Muscle of leg (tissue), 11 donors: ENCODE results near the gene DAB1. TPM values are rescaled to one million over a fixed set of nuclear protein-coding genes. Genes with fewer than 3 reads are reported as not detected.

Source experiments
- DNase-seq: peaks from one replicate; pipeline ENCODE4 v3.0.0; 2013
- H3K27ac ChIP-seq: one replicate; pipeline ENCODE4 v1.5.1; 2013; ENCODE audit warnings: mild to moderate bottlenecking, low read length, control low read depth
- H3K27me3 ChIP-seq: one replicate; pipeline ENCODE4 v1.6.1; 2013; ENCODE audit warnings: low read length; ENCODE audit not compliant: control insufficient read depth, insufficient read depth
- H3K36me3 ChIP-seq: one replicate; pipeline ENCODE4 v1.6.1; 2013; ENCODE audit warnings: low read length; ENCODE audit not compliant: control insufficient read depth, insufficient read depth
- H3K4me1 ChIP-seq: one replicate; pipeline ENCODE4 v1.6.1; 2013; ENCODE audit warnings: low read length; ENCODE audit not compliant: control insufficient read depth, insufficient read depth
- H3K4me3 ChIP-seq: one replicate; pipeline ENCODE4 v1.5.1; 2013; ENCODE audit warnings: low read length, control low read depth
- H3K9me3 ChIP-seq: replicated peaks from 2 replicates; pipeline ENCODE4 v1.6.1; 2013; ENCODE audit warnings: low read depth, low read length; ENCODE audit not compliant: control insufficient read depth
- WGBS: methylation state at CpG from one replicate; pipeline ENCODE4 v1.1.5; 2013; ENCODE audit warnings: missing lambda C conversion rate; ENCODE audit not compliant: insufficient coverage; 5-methylcytosine and 5-hydroxymethylcytosine counted together
- polyA plus RNA-seq, 8 donors: library from polyadenylated mRNA; unstranded; fragments of 120-200 nt; gene quantifications; one replicate each; pipeline versions ENCODE4 v1.2.1 to v1.2.3, GENCODE V29; 2013; ENCODE audit warnings: inconsistent platforms in 1 of 8, low replicate concordance in 1 of 8; ENCODE audit not compliant: insufficient read length in 8 of 8, insufficient read depth in 1 of 8
- total RNA-seq: library from RNA; stranded (reverse); fragments of 120-200 nt; gene quantifications from one replicate; pipeline ENCODE4 v1.2.4, GENCODE V29; 2013

The DAB1 gene
- total and polyA plus RNA-seq, 9 donors = 1.1 to 8.1 (median 2.6) TPM

DNA sequence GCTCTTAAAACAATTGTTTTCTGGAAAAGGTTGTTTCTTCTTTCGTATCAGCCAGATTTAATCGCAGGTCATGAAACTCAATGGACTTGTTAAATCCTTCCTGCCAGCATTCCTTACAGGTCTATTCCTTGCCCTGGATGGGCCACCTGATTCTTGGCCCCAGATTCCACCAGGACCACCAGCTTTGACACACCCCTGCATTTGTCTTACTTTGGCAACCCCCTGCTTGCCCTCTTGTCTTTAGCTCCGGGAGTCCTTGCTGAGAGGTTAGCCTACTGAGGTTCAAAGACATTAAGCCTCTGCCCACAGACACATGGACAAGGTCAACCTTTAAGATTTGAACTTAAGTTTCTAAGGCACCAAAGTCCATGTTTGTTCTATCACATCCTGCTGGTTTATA is 27.1 kb upstream of the DAB1 start:
- Histone ChIP-seq H3K27ac (no peak overlapping the region), H3K4me1 (no peaks in the 10 kb centered on the region), H3K4me3 (no peak overlapping the region), H3K27me3 (no peaks in the 10 kb centered on the region), H3K36me3 (no peaks in the 10 kb centered on the region), H3K9me3 (no peaks in the 10 kb centered on the region)
- DNase-seq = no peak
- 61% methylated on average over 2 of the region's 3 CpGs for WGBS

GRCh38 chr1:57447551-57447950 is 23.7 kb upstream of the DAB1 start:
- no peaks in the 10 kb centered on the region for H3K9me3 ChIP-seq
- H3K36me3 ChIP-seq = no peaks in the 10 kb centered on the region
- no peak overlapping the region for H3K4me3 ChIP-seq
- H3K4me1 ChIP-seq = no peaks in the 10 kb centered on the region
- DNase-seq = no peak
- H3K27ac ChIP-seq = no peak overlapping the region
- no peaks in the 10 kb centered on the region for H3K27me3 ChIP-seq
- 87% methylated on average over 3 of the region's 3 CpGs for WGBS

DNA sequence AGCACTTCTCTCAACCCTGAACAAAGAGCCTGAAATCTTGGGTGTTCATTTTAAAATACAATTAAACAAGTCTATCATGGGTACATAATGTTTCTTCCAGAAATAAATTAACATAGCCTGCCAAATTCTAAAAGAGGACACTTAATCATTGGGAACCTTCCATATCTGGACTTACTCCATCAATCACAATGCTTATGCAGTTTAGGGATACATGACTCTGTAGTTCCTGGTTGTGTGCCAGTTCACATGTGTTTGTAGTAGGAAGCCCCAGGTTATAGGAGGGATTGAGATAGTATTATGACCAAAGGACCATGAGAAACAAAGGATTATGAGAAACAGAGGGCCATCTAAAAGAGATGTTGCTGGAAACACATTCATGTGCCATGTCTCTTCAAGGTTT is 19.1 kb upstream of the DAB1 start:
- H3K36me3 ChIP-seq = no peaks in the 10 kb centered on the region
- H3K27ac ChIP-seq = no peak overlapping the region
- no peaks in the 10 kb centered on the region for H3K9me3 ChIP-seq
- no peaks in the 10 kb centered on the region for H3K4me1 ChIP-seq
- no peaks in the 10 kb centered on the region for H3K27me3 ChIP-seq
- no peak overlapping the region for H3K4me3 ChIP-seq
- no peak for DNase-seq

DNA sequence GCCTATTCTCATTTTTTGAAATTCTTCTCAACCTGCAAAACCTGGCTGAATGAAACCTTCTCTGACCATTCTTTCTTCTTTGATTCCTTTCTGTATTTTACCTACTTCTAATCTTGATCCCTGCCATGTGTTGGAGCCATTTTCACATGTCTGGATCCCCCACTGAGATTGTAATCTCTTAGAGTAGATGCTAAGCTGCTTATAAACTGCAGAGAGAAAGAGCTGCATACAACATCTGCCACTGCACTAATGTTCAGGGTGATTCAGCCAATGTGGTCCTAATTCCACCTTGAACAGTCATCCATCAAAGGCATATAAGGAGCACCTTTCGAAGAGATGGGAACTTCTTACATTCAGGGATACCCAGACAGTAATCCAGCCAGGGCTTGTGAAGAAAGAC is 16.2 kb upstream of the DAB1 start:
- WGBS = no CpG with 5 or more reads among the region's 1 CpG
- no peak for DNase-seq
- Histone ChIP-seq H3K4me1 (no peaks in the 10 kb centered on the region), H3K4me3 (no peak overlapping the region), H3K9me3 (no peaks in the 10 kb centered on the region), H3K27me3 (no peaks in the 10 kb centered on the region), H3K36me3 (no peaks in the 10 kb centered on the region), H3K27ac (no peak overlapping the region)

- no peaks in the 10 kb centered on the region for H3K4me1 ChIP-seq
- no peaks in the 10 kb centered on the region for H3K27me3 ChIP-seq
- no peak overlapping the region for H3K27ac ChIP-seq
- no peaks in the 10 kb centered on the region for H3K9me3 ChIP-seq
- no peak overlapping the region for H3K4me3 ChIP-seq
- no peak for DNase-seq
- 63% methylated on average over 2 of the region's 5 CpGs for WGBS
- no peaks in the 10 kb centered on the region for H3K36me3 ChIP-seq
Observed at GRCh38 chr1:57431400-57431799, 7.5 kb upstream of the DAB1 start.

DNA sequence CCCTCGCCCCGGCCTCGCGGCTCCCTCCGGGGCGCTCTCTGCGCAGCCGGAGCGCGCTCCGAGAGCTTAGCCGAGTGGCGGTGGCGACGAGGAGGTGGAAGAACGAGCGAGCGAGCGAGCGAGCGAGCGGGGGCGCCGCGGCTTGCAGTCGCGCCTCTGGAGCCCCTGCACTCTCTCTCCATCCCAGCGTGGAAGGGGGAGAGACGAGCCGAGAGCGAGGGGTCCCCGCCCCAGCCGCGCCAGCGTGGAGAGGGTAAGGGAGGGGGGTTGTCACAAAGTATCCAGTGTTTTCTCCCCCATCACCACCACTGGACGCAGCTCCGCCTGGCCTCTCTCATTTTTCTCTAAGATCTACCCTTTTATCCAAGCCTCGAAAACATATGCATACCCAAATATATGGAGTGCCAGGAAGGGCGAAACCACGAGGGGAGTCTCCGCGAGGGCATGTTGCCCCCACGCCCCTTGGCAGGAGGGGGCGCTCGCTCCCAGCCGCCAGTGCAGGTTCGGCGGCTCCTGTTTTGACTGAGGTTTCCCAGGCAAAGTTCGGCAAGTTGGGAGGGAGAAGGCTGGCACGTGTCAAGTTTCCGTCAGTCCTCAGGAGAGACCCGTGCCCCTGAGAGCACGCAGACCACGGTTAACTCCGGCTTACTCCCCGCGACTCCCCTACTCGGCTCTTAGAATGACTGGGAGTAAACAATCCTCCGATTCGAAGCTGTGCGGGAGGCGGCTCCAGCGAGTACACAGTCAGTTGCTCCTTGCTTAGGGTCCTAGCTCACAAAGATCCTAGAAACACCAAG is 569 bp upstream of the DAB1 start:
- under 1% methylated on average over 45 of the region's 63 CpGs for WGBS
- Histone ChIP-seq H3K27ac (no peak overlapping the region), H3K27me3 (peaks cover 46% of the 10 kb centered on the region)

GRCh38 chr1:57423135-57423655 is 665 bp downstream of the DAB1 start:
- H3K36me3 ChIP-seq = no peaks in the 10 kb centered on the region
- peak overlapping the region; percentile 36 for H3K4me3 ChIP-seq
- DNase-seq = peak; percentile 6
- peaks cover 21% of the 10 kb centered on the region for H3K4me1 ChIP-seq
- WGBS = under 1% methylated on average over 34 of the region's 36 CpGs
- no peaks in the 10 kb centered on the region for H3K9me3 ChIP-seq
- H3K27me3 ChIP-seq = peaks cover 51% of the 10 kb centered on the region
- H3K27ac ChIP-seq = no peak overlapping the region

More for the DNA sequence above, 569 bp upstream of the DAB1 start:
- peak overlapping the region; percentile 39 for H3K4me3 ChIP-seq
- DNase-seq = peak; percentile 22
- H3K36me3 ChIP-seq = no peaks in the 10 kb centered on the region
- no peaks in the 10 kb centered on the region for H3K9me3 ChIP-seq
- peaks cover 21% of the 10 kb centered on the region for H3K4me1 ChIP-seq

DNA sequence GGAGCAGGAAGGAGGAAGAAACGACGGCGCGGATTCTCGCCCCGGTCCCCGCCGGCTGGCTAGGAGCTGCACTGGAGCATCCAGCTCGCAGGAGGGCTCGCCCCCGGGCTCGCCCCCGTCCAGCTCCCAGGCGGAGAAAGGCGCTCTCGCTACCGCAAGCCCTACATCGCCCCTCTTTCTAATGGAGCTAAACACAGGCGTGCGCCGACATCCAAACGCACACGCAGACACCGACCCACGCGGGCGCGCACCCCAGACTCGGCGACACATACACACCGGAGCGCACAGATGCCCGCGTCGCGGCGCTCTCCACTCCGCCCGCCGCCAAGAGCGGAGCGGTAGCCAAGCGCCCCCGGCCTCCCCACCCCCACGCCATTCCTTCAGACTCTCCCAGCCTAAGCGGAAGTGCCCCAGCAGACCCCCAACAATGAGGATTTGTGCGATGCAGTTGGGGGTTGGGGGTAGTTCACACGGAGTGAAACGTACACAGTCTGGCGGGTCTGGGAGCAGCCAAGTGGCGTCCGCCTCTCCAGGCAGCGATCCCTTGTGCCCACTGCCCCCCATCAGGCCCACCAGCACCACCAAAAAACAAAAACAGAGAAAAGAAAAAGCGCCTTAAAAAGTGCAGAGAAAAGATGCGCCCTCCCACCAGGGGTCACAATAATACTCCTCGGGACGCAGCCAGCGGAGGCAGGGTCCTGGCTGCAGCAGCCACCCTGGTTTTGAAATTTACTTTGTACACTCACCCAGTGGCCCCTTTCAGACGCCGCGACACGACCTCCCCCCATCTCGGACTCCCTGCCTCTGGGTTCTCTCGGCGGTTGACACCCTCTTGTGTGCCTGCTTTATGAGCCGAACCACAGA is 1.4 kb downstream of the DAB1 start:
- H3K9me3 ChIP-seq = no peaks in the 10 kb centered on the region
- peak overlapping the region; percentile 36 for H3K4me3 ChIP-seq
- 0% methylated on average over 51 of the region's 66 CpGs for WGBS
- no peaks in the 10 kb centered on the region for H3K36me3 ChIP-seq
- peaks cover 51% of the 10 kb centered on the region for H3K27me3 ChIP-seq
- H3K4me1 ChIP-seq = peaks cover 21% of the 10 kb centered on the region
- DNase-seq = peak; percentile 46
- no peak overlapping the region for H3K27ac ChIP-seq

GRCh38 chr1:57421806-57422205 is 2.1 kb downstream of the DAB1 start:
- DNase-seq = no peak
- H3K4me3 ChIP-seq = no peak overlapping the region

More at GRCh38 chr1:57421806-57422205, 2.1 kb downstream of the DAB1 start:
- Histone ChIP-seq H3K4me1 (peaks cover 21% of the 10 kb centered on the region), H3K27me3 (peaks cover 51% of the 10 kb centered on the region), H3K9me3 (no peaks in the 10 kb centered on the region), H3K27ac (no peak overlapping the region), H3K36me3 (no peaks in the 10 kb centered on the region)
- no CpG with 5 or more reads among the region's 10 CpGs for WGBS
